ENCODE data around the gene ZMYND10.

The ZMYND10 gene

GRCh38 chr3:50294492-50295403, 50.8 kb downstream of the ZMYND10 start:
- POLR2A ChIA-PET, result interaction anchor here (1.0 to 2.5 kb wide), 3 partner anchors 10 to 508 kb away, joined by 3 to 12 read pairs (median 4); partner anchors contain the start of gene IP6K1
- CTCF ChIA-PET, result no interaction called here
- DNase-seq (ENCODE audit: extremely low spot score), result no peak
- no peak for TF ChIP-seq TARDBP (IDR thresholded peaks at IDR 0.05)
- TF ChIP-seq HDGF (IDR thresholded peaks at IDR 0.05; ENCODE audit: borderline replicate concordance), result no peak
- no peak for TF ChIP-seq ZNF384 (IDR thresholded peaks at IDR 0.05)
- no peak for TF ChIP-seq SUZ12 (IDR thresholded peaks at IDR 0.05)

- ChIA-PET CTCF (no interaction called here), POLR2A (interaction anchor here (2.5 kb wide), 1 partner anchor 43 kb away, joined by 12 read pairs; no protein-coding TSS in a partner anchor)
- TF ChIP-seq FOXM1 (IDR thresholded peaks at IDR 0.05; ENCODE audit: borderline replicate concordance), result no peak
- no peak for TF ChIP-seq HDGF (IDR thresholded peaks at IDR 0.05; ENCODE audit: borderline replicate concordance)
- TF ChIP-seq CTBP1 (IDR thresholded peaks at IDR 0.05; ENCODE audit: borderline replicate concordance), result no peak
- TF ChIP-seq FOXK2 (IDR thresholded peaks at IDR 0.05), result no peak
- TF ChIP-seq LEF1 (IDR thresholded peaks at IDR 0.05; ENCODE audit: borderline replicate concordance), result no peak
- TF ChIP-seq FOXA1 (IDR thresholded peaks at IDR 0.05), result no peak
- TF ChIP-seq PKNOX1 (IDR thresholded peaks at IDR 0.05), result no peak
- no peak for TF ChIP-seq ELF4 (IDR thresholded peaks at IDR 0.05)
- no peak for DNase-seq (ENCODE audit: extremely low spot score)
These were observed 51.4 kb downstream of the ZMYND10 start for GRCh38 chr3:50294089-50294488.

- TF ChIP-seq ARNT (IDR thresholded peaks at IDR 0.05), result no peak
- no peak for TF ChIP-seq BHLHE40 (IDR thresholded peaks at IDR 0.05; ENCODE audit: borderline replicate concordance)
- no peak for TF ChIP-seq ELF4 (IDR thresholded peaks at IDR 0.05)
- no peak for TF ChIP-seq FOXA1 (IDR thresholded peaks at IDR 0.05)
- TF ChIP-seq FOXK2 (IDR thresholded peaks at IDR 0.05), result no peak
- no peak for TF ChIP-seq SUZ12 (IDR thresholded peaks at IDR 0.05)
- no peak for TF ChIP-seq SP1 (IDR thresholded peaks at IDR 0.05)
- no peak for TF ChIP-seq TARDBP (IDR thresholded peaks at IDR 0.05)
- TF ChIP-seq NFRKB (IDR thresholded peaks at IDR 0.05), result no peak
- no peak for TF ChIP-seq PKNOX1 (IDR thresholded peaks at IDR 0.05)
- no peak for TF ChIP-seq FOXM1 (IDR thresholded peaks at IDR 0.05; ENCODE audit: borderline replicate concordance)
- TF ChIP-seq HDGF (IDR thresholded peaks at IDR 0.05; ENCODE audit: borderline replicate concordance), result no peak
- TF ChIP-seq LEF1 (IDR thresholded peaks at IDR 0.05; ENCODE audit: borderline replicate concordance), result no peak
- TF ChIP-seq ZNF384 (IDR thresholded peaks at IDR 0.05), result no peak
- no peak for TF ChIP-seq CTBP1 (IDR thresholded peaks at IDR 0.05; ENCODE audit: borderline replicate concordance)
- TF ChIP-seq L3MBTL2 (conservative IDR thresholded peaks at IDR 0.05), result no peak
- DNase-seq (ENCODE audit: extremely low spot score), result no peak
- POLR2A ChIA-PET, result interaction anchor here (0.6 to 2.5 kb wide), 11 partner anchors 11 to 276 kb away, joined by 3 to 28 read pairs (median 4); partner anchors contain the start of genes HEMK1 and TUSC2
- CTCF ChIA-PET, result no interaction called here
These were observed 52.3 kb downstream of the ZMYND10 start for GRCh38 chr3:50293079-50293801.

GRCh38 chr3:50292159-50293078, 53.1 kb downstream of the ZMYND10 start, which contains the start of gene IFRD2:
Gene IFRD2, minus strand, starts transcription at chr3:50292429. Its CDS starts 155 bp downstream, at chr3:50292274.
- ChIA-PET POLR2A (interaction anchor here (0.6 to 2.5 kb wide), 17 partner anchors 8 to 363 kb away, joined by 3 to 28 read pairs (median 4); partner anchors contain the start of genes HEMK1, MON1A and TUSC2), CTCF (no interaction called here)
- TF ChIP-seq HDGF (IDR thresholded peaks at IDR 0.05; ENCODE audit: borderline replicate concordance) (0 out of 2 replicates have a peak, but pooled peaks have one; percentile 2), ELF4 (IDR thresholded peaks at IDR 0.05) (peak; percentile 98), L3MBTL2 (conservative IDR thresholded peaks at IDR 0.05) (peak; percentile 76), LEF1 (IDR thresholded peaks at IDR 0.05; ENCODE audit: borderline replicate concordance) (no peak), FOXK2 (IDR thresholded peaks at IDR 0.05) (no peak), TARDBP (IDR thresholded peaks at IDR 0.05) (no peak), CTBP1 (IDR thresholded peaks at IDR 0.05; ENCODE audit: borderline replicate concordance) (no peak)
- DNase-seq (ENCODE audit: extremely low spot score), result peak; percentile 93

Data from HEK293T (cell line).